Measurements from ENCODE around the gene GABPB1.

- no peak for TF ChIP-seq CTCF (conservative IDR thresholded peaks at IDR 0.05; ENCODE audit: low read depth, low read length)
- TF ChIP-seq EZH2phosphoT487 (IDR thresholded peaks at IDR 0.05; ENCODE audit: borderline replicate concordance, low read length) = no peak
These were observed 122.2 kb downstream of the GABPB1 start for GRCh38 chr15:50232791-50233190.

Data from PC-3 (cell line).